Putamen (tissue), 1 donor: ENCODE data around the gene ENOX2.

Source experiments
- DNase-seq: peaks from one replicate; pipeline ENCODE4 v3.0.0-alpha.2; 2016; ENCODE audit warnings: low spot score

ENOX2 gene

DNA sequence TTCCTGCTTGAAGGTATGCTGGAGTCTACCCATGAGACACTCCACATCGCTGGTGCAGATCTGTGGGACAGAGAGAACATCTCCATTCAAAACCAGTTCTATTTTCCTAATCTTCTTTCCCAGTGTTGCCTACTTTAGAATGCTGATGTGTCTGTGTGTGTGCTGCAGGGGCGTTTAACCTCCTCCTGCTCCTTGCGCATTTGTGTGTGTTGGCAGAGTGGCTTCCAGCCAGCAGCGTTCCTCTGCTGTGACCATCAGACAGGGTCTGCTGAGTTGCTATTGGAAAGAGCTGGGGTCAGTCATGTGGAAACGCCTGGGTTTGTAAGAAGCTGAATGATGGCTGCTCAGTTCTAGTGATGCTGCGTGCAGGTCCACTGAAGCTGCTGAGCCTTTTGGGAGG is 277.6 kb downstream of the ENOX2 start:
- no peak for DNase-seq

DNA sequence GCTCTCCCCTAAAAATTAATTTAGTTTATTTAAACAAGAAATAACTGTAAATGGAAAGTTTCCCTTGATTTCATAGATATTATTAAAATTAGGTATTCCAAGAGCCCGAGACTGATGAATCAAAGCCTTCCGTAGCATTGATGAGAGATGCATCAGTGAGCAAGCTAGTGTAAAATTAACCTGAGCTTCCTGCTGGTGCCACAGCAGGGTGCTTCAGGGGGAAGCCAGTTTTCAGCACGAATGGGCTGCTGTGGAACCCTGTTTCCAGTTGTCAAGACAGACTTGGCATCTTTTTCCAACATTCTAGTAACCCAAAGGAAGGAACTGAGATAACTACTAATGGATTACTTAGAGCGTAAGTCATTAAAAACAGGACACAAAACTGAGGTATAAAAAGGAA is 279.5 kb downstream of the ENOX2 start:
- no peak for DNase-seq

DNA sequence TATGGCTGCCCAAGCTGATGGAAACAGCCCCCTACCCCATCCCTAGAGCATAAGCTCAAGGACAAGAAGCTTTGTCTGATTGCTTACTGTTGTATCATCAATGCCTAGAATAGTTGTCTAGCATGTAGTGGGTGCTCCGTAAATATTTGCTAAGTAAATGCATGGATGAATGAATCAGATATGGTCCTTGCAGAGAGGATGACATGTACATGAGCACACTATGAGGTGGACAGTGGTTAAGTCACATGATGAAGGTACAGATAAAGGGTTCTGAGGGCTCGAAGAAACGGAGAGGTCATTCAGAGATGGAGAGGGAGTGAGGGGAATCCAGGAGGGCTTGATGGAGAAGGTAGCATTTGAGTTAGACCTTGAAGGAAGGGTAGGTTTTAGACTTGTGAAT is 287.1 kb downstream of the ENOX2 start:
- DNase-seq, result no peak

DNA sequence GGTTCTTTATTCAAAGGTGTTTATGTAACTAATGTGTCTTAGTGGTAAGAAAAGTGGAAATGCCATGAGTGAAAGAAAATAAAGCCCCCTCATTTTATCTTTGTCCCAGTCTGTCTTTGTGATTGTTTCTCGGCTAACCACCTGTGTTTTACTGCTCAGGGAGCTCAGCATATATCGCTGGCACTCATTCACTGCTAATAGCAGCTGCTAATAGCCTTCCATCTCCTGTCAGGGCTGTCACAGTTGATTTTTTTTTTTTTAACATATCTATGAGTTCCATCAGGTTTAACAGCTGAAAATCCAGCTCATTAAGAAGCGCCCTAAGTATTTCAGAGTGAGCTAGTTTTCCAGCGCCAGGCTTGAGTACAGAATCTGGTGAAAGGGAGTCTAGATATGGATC is 295.6 kb downstream of the ENOX2 start:
- DNase-seq, result no peak

DNA sequence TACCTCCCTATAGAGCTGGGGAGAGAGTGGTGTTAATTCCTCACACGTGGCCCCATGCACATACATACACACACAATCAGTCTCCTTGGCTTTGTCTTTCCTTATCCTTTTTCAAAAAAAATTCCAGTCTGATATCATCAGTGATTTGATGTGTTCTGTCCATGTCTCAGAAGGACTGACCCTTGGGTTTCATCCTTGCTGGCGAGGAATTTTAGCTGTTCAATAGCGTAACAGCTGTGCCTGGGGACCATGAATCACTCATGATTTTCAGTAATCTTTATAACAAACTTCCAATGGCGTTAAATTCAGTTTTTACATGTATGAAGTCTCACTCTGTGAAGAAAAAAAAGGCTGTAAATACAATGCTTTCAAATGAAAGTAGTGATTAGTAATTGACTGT is 296.6 kb downstream of the ENOX2 start:
- DNase-seq, result no peak

DNA sequence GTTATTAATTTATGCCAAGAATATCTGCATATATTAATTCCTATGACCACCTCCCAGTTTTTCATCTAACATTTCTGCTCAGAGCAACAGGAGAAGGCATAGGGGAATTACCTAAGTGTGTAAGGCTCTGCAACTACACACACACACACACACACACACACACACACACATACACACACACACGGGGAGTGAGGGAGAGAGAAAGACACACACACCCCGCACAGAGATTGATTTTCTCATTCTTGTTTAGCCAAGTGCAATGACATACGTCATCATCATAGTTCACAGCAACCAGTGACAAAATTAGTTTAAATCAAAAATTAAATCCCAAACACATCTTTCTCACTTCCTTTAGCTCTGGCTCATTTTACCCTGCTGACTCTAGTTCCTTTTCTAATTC is 298.1 kb downstream of the ENOX2 start:
- no peak for DNase-seq

DNA sequence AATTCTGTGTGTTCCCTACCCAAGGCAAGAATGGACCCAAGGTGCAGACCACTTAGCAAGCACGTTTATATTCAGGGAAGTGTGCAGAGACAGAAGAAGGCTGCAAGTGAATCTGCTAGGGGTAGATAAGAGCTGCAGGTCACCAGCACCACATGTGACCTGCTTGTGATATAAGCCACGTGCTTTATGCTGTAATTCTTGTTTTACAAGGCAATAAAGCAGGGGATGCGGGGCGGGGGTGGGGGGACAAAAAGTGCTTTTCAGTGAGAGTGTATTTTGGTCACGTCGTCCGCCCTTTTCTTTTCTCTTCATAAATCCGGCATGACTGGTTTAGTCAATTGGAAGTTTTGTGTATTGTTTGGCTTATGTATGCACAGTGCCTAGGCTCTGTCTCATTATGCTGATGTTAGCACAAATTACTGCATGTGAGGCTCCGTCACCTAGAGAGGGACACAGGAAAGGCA is 308.5 kb downstream of the ENOX2 start:
- DNase-seq, result peak; percentile 47

DNA sequence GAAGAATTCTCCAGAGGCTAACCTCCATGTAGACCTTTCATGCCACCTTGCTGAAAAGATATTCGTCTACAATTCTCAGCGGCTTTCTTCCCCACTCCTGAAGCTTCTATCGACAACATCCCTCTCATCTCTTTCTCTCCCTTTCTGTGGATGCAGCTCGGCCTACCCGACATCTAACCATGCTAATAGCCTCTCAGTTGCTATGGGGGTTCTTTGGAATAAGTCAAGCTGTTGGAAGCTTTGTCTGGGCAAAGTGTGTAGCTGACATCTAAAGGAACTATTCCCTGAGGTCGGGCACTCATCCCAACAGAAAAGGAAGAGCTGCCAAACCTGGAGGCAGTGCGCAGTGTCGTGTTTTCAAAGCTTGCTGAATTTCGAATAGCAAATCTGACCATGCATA is 309.1 kb downstream of the ENOX2 start:
- DNase-seq, result no peak

DNA sequence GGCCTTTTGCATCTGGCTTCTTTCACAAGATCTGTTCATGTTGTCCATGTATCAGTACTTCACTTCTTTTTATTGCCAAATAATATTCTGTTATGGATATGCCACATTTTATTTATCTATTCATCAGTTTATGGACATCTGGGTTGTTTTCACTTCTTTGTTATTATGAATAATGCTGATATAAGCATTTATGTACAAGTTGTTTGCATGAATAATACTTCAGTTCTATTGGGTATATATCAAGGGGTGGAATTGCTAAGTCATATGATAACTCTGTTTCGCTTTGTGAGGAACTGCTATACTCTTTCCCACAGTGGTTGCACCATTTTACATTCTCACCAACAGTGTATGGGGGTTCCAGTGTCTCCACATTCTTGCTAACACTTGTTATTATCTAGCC is 310.8 kb downstream of the ENOX2 start:
- no peak for DNase-seq

DNA sequence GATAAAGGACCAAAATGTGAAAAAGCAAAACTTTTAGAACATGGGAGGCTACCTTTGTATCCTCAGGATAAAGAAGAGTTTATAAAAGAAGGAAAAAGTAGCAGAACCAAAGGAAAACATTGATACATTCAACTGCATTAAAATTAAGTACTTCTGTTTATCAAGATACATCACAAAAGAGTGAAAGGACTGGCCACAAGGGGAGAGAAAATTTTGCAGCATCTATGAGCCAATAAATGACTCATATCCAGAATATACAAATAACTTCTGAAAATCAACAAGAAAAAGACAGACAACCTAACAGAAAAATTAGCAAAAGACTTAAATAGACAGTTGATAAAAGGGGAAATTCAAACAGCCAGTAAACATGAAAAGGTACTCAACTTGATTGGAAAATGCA is 324.1 kb downstream of the ENOX2 start:
- DNase-seq, result no peak

DNA sequence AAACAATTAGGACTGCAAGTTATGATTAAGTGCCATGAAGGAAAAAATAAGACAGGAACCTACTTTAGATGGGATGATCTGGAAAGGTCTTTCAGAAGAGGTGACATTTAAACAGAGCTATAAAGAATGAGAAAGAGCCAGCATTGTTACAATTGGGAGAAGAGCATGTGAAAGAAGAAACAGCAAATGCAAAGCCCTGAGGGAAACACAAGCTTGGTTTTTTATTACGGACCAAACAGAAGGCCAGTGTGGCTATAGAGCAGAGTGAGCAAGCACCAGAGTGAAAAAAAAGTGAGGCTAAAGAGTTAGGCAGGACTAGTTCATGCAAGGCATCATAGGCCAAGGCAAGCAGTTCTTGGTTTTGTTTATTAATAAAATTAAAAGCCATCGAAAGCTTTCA is 325.6 kb downstream of the ENOX2 start:
- no peak for DNase-seq

DNA sequence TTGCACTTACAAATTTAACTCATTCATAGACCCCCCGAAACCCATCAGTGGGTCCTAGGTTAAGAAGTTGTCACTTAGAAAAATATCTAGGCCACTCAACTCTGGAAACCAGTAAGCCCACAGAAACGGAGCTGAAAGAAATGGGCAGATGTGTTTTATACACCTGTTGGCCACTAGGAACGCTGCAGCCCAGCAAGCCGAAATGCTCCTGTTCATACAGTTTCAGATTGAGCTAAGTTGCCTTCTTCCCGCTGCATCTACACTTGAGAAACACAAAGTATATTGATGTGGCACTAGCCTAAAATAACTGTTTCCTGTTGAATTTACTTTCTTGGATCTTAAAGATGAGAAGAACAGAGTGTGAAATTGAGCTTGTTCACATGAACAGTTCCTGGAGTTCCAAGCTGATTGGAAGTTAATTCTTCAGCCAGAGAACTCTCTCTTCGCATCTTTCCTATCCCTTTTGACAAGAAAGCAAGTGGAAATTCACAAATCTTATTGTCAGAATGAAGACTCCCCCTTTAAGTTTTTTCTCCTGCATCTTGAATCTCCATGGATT is 327.1 kb downstream of the ENOX2 start:
- peak; percentile 49 for DNase-seq
